MM.1S (cell line): Measurements from ENCODE around the gene DSCAML1.

Experiments used
- DNase-seq: peaks from one replicate; pipeline ENCODE4 v3.0.0-alpha.2; 2015
- H2AFZ ChIP-seq: fragments of 300-600 bp; sonication (generic); 2 replicates; pipeline ENCODE4 v1.6.0; 2016; ENCODE audit warnings: antibody characterized with exemption, low read length
- H3F3A ChIP-seq: fragments of 300-600 bp; sonication (generic); 2 replicates; pipeline ENCODE4 v1.6.1; 2016; ENCODE audit warnings: mild to moderate bottlenecking, antibody characterized with exemption, low read length, moderate library complexity, mixed read lengths; ENCODE audit not compliant: insufficient read depth
- H3K27ac ChIP-seq: fragments of 300-600 bp; sonication (generic); 2 replicates; pipeline ENCODE4 v1.5.1; 2016; ENCODE audit warnings: mild to moderate bottlenecking, low read length
- H3K27me3 ChIP-seq: fragments of 300-600 bp; sonication (generic); replicated peaks from 2 replicates; pipeline ENCODE4 v1.6.0; 2016; ENCODE audit warnings: low read length; ENCODE audit not compliant: insufficient read depth
- H3K36me3 ChIP-seq: fragments of 300-600 bp; sonication (generic); replicated peaks from 2 replicates; pipeline ENCODE4 v1.6.1; 2016; ENCODE audit warnings: mild to moderate bottlenecking, low read length, mixed read lengths; ENCODE audit not compliant: insufficient read depth
- H3K4me1 ChIP-seq: fragments of 300-600 bp; sonication (generic); 2 replicates; pipeline ENCODE4 v1.6.1; 2016; ENCODE audit warnings: low read length, mixed read lengths
- H3K4me2 ChIP-seq: fragments of 300-600 bp; sonication (generic); 2 replicates; pipeline ENCODE4 v1.6.0; 2016; ENCODE audit warnings: low read depth, low read length
- H3K4me3 ChIP-seq: fragments of 300-600 bp; sonication (generic); 2 replicates; pipeline ENCODE4 v1.5.1; 2016; ENCODE audit warnings: low read length, mixed read lengths
- H3K79me2 ChIP-seq: fragments of 300-600 bp; sonication (generic); 2 replicates; pipeline ENCODE4 v1.6.1; 2016; ENCODE audit warnings: mixed run types, low read length, mixed read lengths
- H3K9ac ChIP-seq: fragments of 300-600 bp; sonication (generic); 2 replicates; pipeline ENCODE4 v1.6.1; 2016; ENCODE audit warnings: low read length, mixed read lengths
- H3K9me2 ChIP-seq: fragments of 300-600 bp; sonication (generic); replicated peaks from 2 replicates; pipeline ENCODE4 v1.6.1; 2016; ENCODE audit warnings: mild to moderate bottlenecking, low read length, mixed read lengths; ENCODE audit not compliant: insufficient read depth
- H3K9me3 ChIP-seq: fragments of 300-600 bp; sonication (generic); replicated peaks from 2 replicates; pipeline ENCODE4 v1.6.1; 2016; ENCODE audit warnings: mild to moderate bottlenecking, low read length, mixed read lengths; ENCODE audit not compliant: insufficient read depth
- H4K20me1 ChIP-seq: fragments of 300-600 bp; sonication (generic); 2 replicates; pipeline ENCODE4 v1.6.1; 2016; ENCODE audit warnings: mild to moderate bottlenecking, low read length, moderate library complexity, mixed read lengths; ENCODE audit not compliant: insufficient read depth
- CTCF ChIP-seq: fragments of 300-600 bp; sonication (generic); IDR thresholded peaks from 2 replicates; pipeline ENCODE4 v1.5.1; 2016; ENCODE audit warnings: antibody characterized with exemption, low read length, mixed read lengths
- EZH2 ChIP-seq: fragments of 300-600 bp; sonication (generic); optimal IDR thresholded peaks from 2 replicates; pipeline ENCODE3; 2017; ENCODE audit warnings: low read depth, mild to moderate bottlenecking, antibody characterized with exemption, low read length, mixed read lengths
- EZH2phosphoT487 ChIP-seq: fragments of 300-600 bp; sonication (generic); IDR thresholded peaks from 2 replicates; pipeline ENCODE4 v1.6.1; 2018; ENCODE audit warnings: antibody characterized with exemption, low read length

The DSCAML1 gene

GRCh38 chr11:117394221-117394925 is 402.6 kb downstream of the DSCAML1 start:
- H3K27ac ChIP-seq = no peak overlapping the region
- no peaks in the 10 kb centered on the region for H4K20me1 ChIP-seq
- no peak overlapping the region for H2AFZ ChIP-seq
- no peak overlapping the region for H3K4me3 ChIP-seq
- no peak for DNase-seq
- H3K79me2 ChIP-seq = no peaks in the 10 kb centered on the region
- no peak overlapping the region for H3K9ac ChIP-seq
- no peaks in the 10 kb centered on the region for H3K9me2 ChIP-seq
- H3F3A ChIP-seq = no peaks in the 10 kb centered on the region
- H3K27me3 ChIP-seq = no peaks in the 10 kb centered on the region
- H3K36me3 ChIP-seq = no peaks in the 10 kb centered on the region
- no peak for TF ChIP-seq EZH2
- TF ChIP-seq EZH2phosphoT487 = no peak
- no peak for TF ChIP-seq CTCF
- no peak overlapping the region for H3K4me2 ChIP-seq
- H3K9me3 ChIP-seq = no peaks in the 10 kb centered on the region
- no peaks in the 10 kb centered on the region for H3K4me1 ChIP-seq

- Histone ChIP-seq H3F3A (no peaks in the 10 kb centered on the region), H3K4me3 (no peak overlapping the region), H3K9ac (no peak overlapping the region), H3K27ac (no peak overlapping the region), H3K36me3 (no peaks in the 10 kb centered on the region), H3K4me1 (no peaks in the 10 kb centered on the region), H3K27me3 (no peaks in the 10 kb centered on the region), H3K9me2 (no peaks in the 10 kb centered on the region), H3K79me2 (no peaks in the 10 kb centered on the region), H3K9me3 (no peaks in the 10 kb centered on the region), H3K4me2 (no peak overlapping the region), H2AFZ (no peak overlapping the region), H4K20me1 (no peaks in the 10 kb centered on the region)
- no peak for DNase-seq
- TF ChIP-seq CTCF (no peak), EZH2 (no peak), EZH2phosphoT487 (no peak)
Measured at GRCh38 chr11:117392979-117393378, 404.0 kb downstream of the DSCAML1 start.

GRCh38 chr11:117392001-117392690 is 404.9 kb downstream of the DSCAML1 start:
- TF ChIP-seq CTCF = no peak
- TF ChIP-seq EZH2 = no peak
- TF ChIP-seq EZH2phosphoT487 = no peak
- Histone ChIP-seq H3K9ac (no peak overlapping the region), H3K79me2 (no peaks in the 10 kb centered on the region), H3K4me1 (no peaks in the 10 kb centered on the region), H3K4me3 (no peak overlapping the region), H3F3A (no peaks in the 10 kb centered on the region), H2AFZ (no peak overlapping the region), H3K27me3 (no peaks in the 10 kb centered on the region), H3K36me3 (no peaks in the 10 kb centered on the region), H3K4me2 (no peak overlapping the region), H3K9me2 (no peaks in the 10 kb centered on the region), H4K20me1 (no peaks in the 10 kb centered on the region), H3K27ac (no peak overlapping the region), H3K9me3 (no peaks in the 10 kb centered on the region)
- DNase-seq = no peak
